ENCODE results near the gene SCP2.

DNA sequence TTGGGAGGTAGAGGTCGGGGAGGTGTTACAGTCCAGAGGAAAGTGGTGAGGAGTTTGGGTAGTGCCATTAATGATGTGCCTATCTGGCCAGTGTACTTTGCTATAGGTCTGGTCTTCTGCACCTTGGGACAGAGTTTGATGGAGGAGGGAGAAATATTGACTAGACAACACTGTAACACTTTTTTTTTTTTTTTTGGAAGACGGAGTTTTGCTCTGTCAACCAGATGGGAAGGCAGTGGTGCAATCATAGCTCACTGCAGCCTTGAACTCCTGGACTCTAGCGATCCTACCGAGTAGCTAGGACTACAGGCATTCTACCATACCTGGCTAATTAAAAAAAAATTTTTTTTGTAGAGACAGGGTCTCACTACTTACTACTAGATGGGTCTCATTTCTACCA, 1.9 kb downstream of the SCP2 start:
- TF ChIP-seq, protein P1, sequence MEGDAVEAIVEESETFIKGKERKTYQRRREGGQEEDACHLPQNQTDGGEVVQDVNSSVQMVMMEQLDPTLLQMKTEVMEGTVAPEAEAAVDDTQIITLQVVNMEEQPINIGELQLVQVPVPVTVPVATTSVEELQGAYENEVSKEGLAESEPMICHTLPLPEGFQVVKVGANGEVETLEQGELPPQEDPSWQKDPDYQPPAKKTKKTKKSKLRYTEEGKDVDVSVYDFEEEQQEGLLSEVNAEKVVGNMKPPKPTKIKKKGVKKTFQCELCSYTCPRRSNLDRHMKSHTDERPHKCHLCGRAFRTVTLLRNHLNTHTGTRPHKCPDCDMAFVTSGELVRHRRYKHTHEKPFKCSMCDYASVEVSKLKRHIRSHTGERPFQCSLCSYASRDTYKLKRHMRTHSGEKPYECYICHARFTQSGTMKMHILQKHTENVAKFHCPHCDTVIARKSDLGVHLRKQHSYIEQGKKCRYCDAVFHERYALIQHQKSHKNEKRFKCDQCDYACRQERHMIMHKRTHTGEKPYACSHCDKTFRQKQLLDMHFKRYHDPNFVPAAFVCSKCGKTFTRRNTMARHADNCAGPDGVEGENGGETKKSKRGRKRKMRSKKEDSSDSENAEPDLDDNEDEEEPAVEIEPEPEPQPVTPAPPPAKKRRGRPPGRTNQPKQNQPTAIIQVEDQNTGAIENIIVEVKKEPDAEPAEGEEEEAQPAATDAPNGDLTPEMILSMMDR (IDR thresholded peaks at IDR 0.05; ENCODE audit: low read length): no peak
- no peak for TF ChIP-seq EZH2 (IDR thresholded peaks at IDR 0.05; ENCODE audit: borderline replicate concordance, low read length)
